HFF-Myc (cell line): ENCODE data around the gene XKR8.

ENCODE experiments used
- DNase-seq: peaks from one replicate; pipeline ENCODE4 v3.0.0-alpha.2; 2011; ENCODE audit warnings: low read depth; ENCODE audit errors: extremely low read depth
- H3K4me3 ChIP-seq: replicated peaks from 2 replicates; pipeline ENCODE4 v1.5.1; 2011; ENCODE audit warnings: low read depth, mild to moderate bottlenecking, control low read depth, low read length
- CTCF ChIP-seq: IDR thresholded peaks from 2 replicates; pipeline ENCODE4 v1.5.1; 2012; ENCODE audit warnings: mild to moderate bottlenecking, low read depth, low read length, control low read depth; ENCODE audit errors: missing control alignments

XKR8 gene

GRCh38 chr1:27970401-27970800 lies 10.6 kb downstream of the XKR8 start:
- DNase-seq = peak; percentile 9
- no peak for TF ChIP-seq CTCF

GRCh38 chr1:27971674-27972073 lies 11.9 kb downstream of the XKR8 start:
- no peak overlapping the region for H3K4me3 ChIP-seq
- TF ChIP-seq CTCF = no peak
- no peak for DNase-seq

More at GRCh38 chr1:27970401-27970800, 10.6 kb downstream of the XKR8 start:
- H3K4me3 ChIP-seq = no peak overlapping the region

- no peak overlapping the region for H3K4me3 ChIP-seq
- DNase-seq = no peak
- no peak for TF ChIP-seq CTCF
Measured at GRCh38 chr1:27972141-27972540, 12.4 kb downstream of the XKR8 start.

GRCh38 chr1:27973771-27974416 lies 14.1 kb downstream of the XKR8 start:
- DNase-seq = no peak
- no peak for TF ChIP-seq CTCF
- no peak overlapping the region for H3K4me3 ChIP-seq

- no peak for DNase-seq
- no peak for TF ChIP-seq CTCF
- no peak overlapping the region for H3K4me3 ChIP-seq
Measured at GRCh38 chr1:27974417-27974781, 14.6 kb downstream of the XKR8 start.

- H3K4me3 ChIP-seq = no peak overlapping the region
- peak; percentile 21 for TF ChIP-seq CTCF
- DNase-seq = peak; percentile 12
Measured at GRCh38 chr1:27979151-27979858, 19.5 kb downstream of the XKR8 start.

GRCh38 chr1:27979859-27980201 lies 20.1 kb downstream of the XKR8 start:
- H3K4me3 ChIP-seq = no peak overlapping the region
- no peak for TF ChIP-seq CTCF
- no peak for DNase-seq
